Epithelial cell of esophagus (primary cell): Measurements from ENCODE around the gene SPIRE1.

Source experiments
- DNase-seq: peaks from one replicate; pipeline ENCODE4 v3.0.0; 2010; ENCODE audit warnings: low read depth
- H3K4me3 ChIP-seq: 2 replicates; pipeline ENCODE4 v1.5.1; 2011; ENCODE audit warnings: mild to moderate bottlenecking, low read length, control low read depth
- CTCF ChIP-seq: IDR thresholded peaks from 2 replicates; pipeline ENCODE4 v1.5.1; 2011; ENCODE audit warnings: low read depth, mild to moderate bottlenecking, low read length, control low read depth, inconsistent platforms; ENCODE audit not compliant: insufficient read depth; ENCODE audit errors: missing control alignments

SPIRE1 gene

GRCh38 chr18:12438257-12438656 lies 219.7 kb downstream of the SPIRE1 start:
- no peak for TF ChIP-seq CTCF
- no peak overlapping the region for H3K4me3 ChIP-seq
- no peak for DNase-seq

DNA sequence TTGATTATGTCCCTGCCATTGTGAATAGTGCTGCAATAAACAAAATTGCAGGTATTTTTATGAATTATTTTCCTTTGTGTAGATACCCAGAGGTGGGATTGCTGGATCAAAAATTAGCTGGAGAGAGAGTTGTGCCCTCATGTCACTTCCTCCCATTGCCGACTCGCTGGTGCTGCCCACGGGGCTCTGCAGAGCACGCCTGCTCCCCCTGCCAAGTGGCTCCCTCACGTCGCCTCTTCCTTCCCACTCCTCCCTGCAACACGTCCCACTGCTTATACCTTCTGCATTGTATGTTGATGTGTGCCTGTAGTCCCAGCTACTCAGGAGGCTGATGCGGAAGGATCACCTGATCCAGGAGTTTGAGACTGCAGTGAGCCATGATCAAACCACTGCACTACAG lies 222.0 kb downstream of the SPIRE1 start:
- DNase-seq = no peak
- no peak for TF ChIP-seq CTCF
- H3K4me3 ChIP-seq = no peak overlapping the region

GRCh38 chr18:12434541-12434929 lies 223.4 kb downstream of the SPIRE1 start:
- no peak for TF ChIP-seq CTCF
- H3K4me3 ChIP-seq = no peak overlapping the region
- no peak for DNase-seq

GRCh38 chr18:12433829-12434540 lies 223.9 kb downstream of the SPIRE1 start:
- no peak for TF ChIP-seq CTCF
- H3K4me3 ChIP-seq = no peak overlapping the region
- no peak for DNase-seq

- H3K4me3 ChIP-seq = no peak overlapping the region
- no peak for TF ChIP-seq CTCF
- no peak for DNase-seq
These were observed 225.0 kb downstream of the SPIRE1 start for GRCh38 chr18:12432881-12433280.

- TF ChIP-seq CTCF = no peak
- no peak for DNase-seq
- H3K4me3 ChIP-seq = no peak overlapping the region
These were observed 225.7 kb downstream of the SPIRE1 start for GRCh38 chr18:12432196-12432595.

- DNase-seq = no peak
- no peak overlapping the region for H3K4me3 ChIP-seq
- no peak for TF ChIP-seq CTCF
These were observed 226.3 kb downstream of the SPIRE1 start for GRCh38 chr18:12431561-12431960.
